H9 (cell line): ENCODE results near the gene GXYLT1. TPM values are rescaled to one million over a fixed set of nuclear protein-coding genes. Genes with fewer than 3 reads are reported as not detected.

Experiments
- DNase-seq: peaks from one replicate; pipeline ENCODE4 v3.0.0-alpha.2; 2017
- H2AFZ ChIP-seq: one replicate; pipeline ENCODE4 v1.6.1; 2013; ENCODE audit warnings: mild to moderate bottlenecking, low read length, control low read depth, moderate library complexity
- H2AK5ac ChIP-seq: 2 replicates; pipeline ENCODE4 v1.6.1; 2013; ENCODE audit warnings: low read length, control low read depth, mixed read lengths; ENCODE audit not compliant: insufficient read length
- H2BK120ac ChIP-seq: one replicate; pipeline ENCODE4 v1.6.1; 2013; ENCODE audit warnings: low read depth, mild to moderate bottlenecking, low read length, control low read depth, inconsistent platforms; ENCODE audit not compliant: poor library complexity, severe bottlenecking
- H2BK12ac ChIP-seq: 2 replicates; pipeline ENCODE4 v1.6.1; 2013; ENCODE audit warnings: low read length, control low read depth, mixed read lengths, low read depth; ENCODE audit not compliant: insufficient read length
- H2BK15ac ChIP-seq: 2 replicates; pipeline ENCODE4 v1.6.1; 2013; ENCODE audit warnings: low read depth, low read length, control low read depth
- H2BK20ac ChIP-seq: one replicate; pipeline ENCODE4 v1.6.1; 2013; ENCODE audit warnings: low read depth, mild to moderate bottlenecking, low read length, control low read depth, inconsistent platforms; ENCODE audit not compliant: poor library complexity, severe bottlenecking
- H2BK5ac ChIP-seq: 2 replicates; pipeline ENCODE4 v1.6.1; 2013; ENCODE audit warnings: low read length, control low read depth, mixed read lengths; ENCODE audit not compliant: insufficient read length
- H3K14ac ChIP-seq: 2 replicates; pipeline ENCODE4 v1.6.1; 2013; ENCODE audit warnings: low read length, control low read depth; ENCODE audit not compliant: insufficient read depth
- H3K18ac ChIP-seq: 2 replicates; pipeline ENCODE4 v1.6.1; 2013; ENCODE audit warnings: low read depth, mild to moderate bottlenecking, mixed read lengths, low read length, control low read depth; ENCODE audit not compliant: insufficient read length
- H3K23ac ChIP-seq: 2 replicates; pipeline ENCODE4 v1.6.1; 2013; ENCODE audit warnings: low read length, control low read depth, mixed read lengths, low read depth; ENCODE audit not compliant: insufficient read length
- H3K23me2 ChIP-seq: 2 replicates; pipeline ENCODE4 v1.6.1; 2013; ENCODE audit warnings: low read depth, mild to moderate bottlenecking, mixed read lengths, low read length, control low read depth; ENCODE audit not compliant: insufficient read length, poor library complexity, severe bottlenecking
- H3K27ac ChIP-seq: 2 replicates; pipeline ENCODE4 v1.5.1; 2013; ENCODE audit warnings: low read length, control low read depth, mixed read lengths, low read depth; ENCODE audit not compliant: insufficient read length
- H3K27me3 ChIP-seq: 2 replicates; pipeline ENCODE4 v1.6.1; 2013; ENCODE audit warnings: low read length, control low read depth, inconsistent platforms; ENCODE audit not compliant: insufficient read depth
- H3K4ac ChIP-seq: 2 replicates; pipeline ENCODE4 v1.6.1; 2013; ENCODE audit warnings: low read depth, mild to moderate bottlenecking, control low read depth, inconsistent platforms, low read length, moderate library complexity
- H3K4me1 ChIP-seq: 2 replicates; pipeline ENCODE4 v1.6.1; 2013; ENCODE audit warnings: low read length, control low read depth, inconsistent platforms; ENCODE audit not compliant: insufficient read depth
- H3K4me2 ChIP-seq: 2 replicates; pipeline ENCODE4 v1.6.1; 2013; ENCODE audit warnings: low read length, control low read depth, mixed read lengths; ENCODE audit not compliant: insufficient read length, insufficient read depth
- H3K56ac ChIP-seq: 2 replicates; pipeline ENCODE4 v1.6.1; 2013; ENCODE audit warnings: low read depth, mild to moderate bottlenecking, mixed read lengths, low read length, control low read depth; ENCODE audit not compliant: insufficient read length
- H3K79me1 ChIP-seq: 2 replicates; pipeline ENCODE4 v1.6.1; 2013; ENCODE audit warnings: low read depth, mild to moderate bottlenecking, moderate library complexity, low read length, control low read depth, inconsistent platforms; ENCODE audit not compliant: insufficient read depth, poor library complexity, severe bottlenecking
- H3K79me2 ChIP-seq: 2 replicates; pipeline ENCODE4 v1.6.1; 2013; ENCODE audit warnings: low read length, control low read depth, inconsistent platforms; ENCODE audit not compliant: insufficient read depth
- H3K9ac ChIP-seq: 2 replicates; pipeline ENCODE4 v1.6.1; 2013; ENCODE audit warnings: low read length, control low read depth, mixed read lengths; ENCODE audit not compliant: insufficient read length; ENCODE audit errors: extremely low read depth
- H3K9me3 ChIP-seq: one replicate; pipeline ENCODE4 v1.6.1; 2013; ENCODE audit warnings: low read depth, low read length, inconsistent platforms; ENCODE audit not compliant: control insufficient read depth
- H3T11ph ChIP-seq: one replicate; pipeline ENCODE4 v1.6.1; 2013; ENCODE audit warnings: mild to moderate bottlenecking, low read length, control low read depth, inconsistent platforms
- H4K20me1 ChIP-seq: one replicate; pipeline ENCODE4 v1.6.1; 2013; ENCODE audit not compliant: control insufficient read depth, insufficient read length, insufficient read depth
- H4K5ac ChIP-seq: 2 replicates; pipeline ENCODE4 v1.6.1; 2013; ENCODE audit warnings: low read depth, mild to moderate bottlenecking, mixed read lengths, low read length, control low read depth; ENCODE audit not compliant: insufficient read length
- H4K8ac ChIP-seq: replicated peaks from 2 replicates; pipeline ENCODE4 v1.6.1; 2013; ENCODE audit warnings: low read length, control low read depth, mixed read lengths, low read depth; ENCODE audit not compliant: insufficient read length
- H4K91ac ChIP-seq: 2 replicates; pipeline ENCODE4 v1.6.1; 2013; ENCODE audit warnings: low read depth, mild to moderate bottlenecking, moderate library complexity, mixed read lengths, low read length, control low read depth; ENCODE audit not compliant: insufficient read length
- H3K27ac Mint-ChIP-seq, 3 experiments: 2 replicates in 2 of 3; 3 replicates in 1 of 3; pipeline ENCODE4 v1.8.0; 2020 to 2021; ENCODE audit warnings: mixed read lengths in 3 of 3, mild to moderate bottlenecking in 1 of 3, moderate library complexity in 1 of 3
- H3K27me3 Mint-ChIP-seq: 2 replicates; pipeline ENCODE4 v1.8.0; 2021; ENCODE audit warnings: low read depth, mild to moderate bottlenecking, moderate library complexity, mixed read lengths
- H3K36me3 Mint-ChIP-seq, 3 experiments: 2 replicates in 2 of 3; 3 replicates in 1 of 3; pipeline ENCODE4 v1.8.0; 2020 to 2021; ENCODE audit warnings: low read depth in 3 of 3, mixed read lengths in 3 of 3; ENCODE audit not compliant: insufficient read depth in 1 of 3
- H3K4me1 Mint-ChIP-seq, 2 experiments: 2 replicates each; pipeline ENCODE4 v1.8.0; 2020; ENCODE audit warnings: mixed read lengths in 2 of 2
- H3K4me3 Mint-ChIP-seq, 2 experiments: 2 replicates in 1 of 2; 3 replicates in 1 of 2; pipeline ENCODE4 v1.8.0; 2020 to 2021; ENCODE audit warnings: mild to moderate bottlenecking in 2 of 2, mixed read lengths in 2 of 2, moderate library complexity in 1 of 2
- H3K9me3 Mint-ChIP-seq, 2 experiments: 2 replicates in 1 of 2; 3 replicates in 1 of 2; pipeline ENCODE4 v1.8.0; 2020; ENCODE audit warnings: mild to moderate bottlenecking in 2 of 2, mixed read lengths in 2 of 2, moderate library complexity in 1 of 2
- CTCF ChIP-seq: fragments of 200-600 bp; sonication (generic); conservative IDR thresholded peaks from 3 replicates; pipeline ENCODE4 v1.8.0; 2021; ENCODE audit warnings: antibody characterized with exemption, mild to moderate bottlenecking
- total RNA-seq: library from RNA; stranded (reverse); gene quantifications from 2 replicates; pipeline ENCODE4 v1.2.1, GENCODE V29; 2021

Gene GXYLT1
- total RNA-seq, 1 experiment from 2014 or later: 14.5 TPM

DNA sequence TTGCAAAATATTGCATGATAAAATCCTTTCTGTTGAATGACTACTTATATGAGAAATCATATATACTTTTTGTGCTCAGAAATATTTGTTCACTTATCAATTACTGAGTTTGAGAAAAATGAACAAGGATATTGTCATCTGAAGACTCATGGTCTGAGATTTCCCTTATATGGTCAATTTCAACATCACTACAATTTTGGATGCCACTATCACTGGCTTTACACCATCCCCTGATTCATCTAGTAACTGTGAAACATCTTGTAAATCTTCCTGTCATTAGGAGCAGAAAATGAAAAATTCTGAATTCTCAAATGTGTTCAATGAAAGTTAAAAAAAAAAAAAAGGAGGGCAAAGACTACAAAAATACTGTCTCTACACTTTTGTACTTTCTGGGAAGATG is 21.8 kb upstream of the GXYLT1 start:
- H2BK5ac ChIP-seq: no peak overlapping the region
- no peak overlapping the region for H2BK20ac ChIP-seq
- Mint-ChIP-seq H3K4me1 (peaks cover 0 to 4% of the 10 kb centered on the region in 2 experiments; a peak in 2 of 4 replicates), H3K36me3 (no peaks in the 10 kb centered on the region), H3K9me3 (no peaks in the 10 kb centered on the region), H3K27ac (no peak overlapping the region), H3K4me3 (no peak overlapping the region), H3K27me3 (no peaks in the 10 kb centered on the region; the same call in 1 of the 2 replicates)
- H3T11ph ChIP-seq: no peak overlapping the region
- no peaks in the 10 kb centered on the region for H3K23me2 ChIP-seq
- DNase-seq: no peak
- H4K8ac ChIP-seq: no peak overlapping the region
- no peaks in the 10 kb centered on the region for H3K79me1 ChIP-seq
- H4K91ac ChIP-seq: no peak overlapping the region
- H2BK120ac ChIP-seq: no peak overlapping the region
- H3K9me3 ChIP-seq: no peaks in the 10 kb centered on the region
- no peak overlapping the region for H3K4ac ChIP-seq
- no peak overlapping the region for H3K4me2 ChIP-seq
- no peaks in the 10 kb centered on the region for H3K27me3 ChIP-seq
- H3K18ac ChIP-seq: no peak overlapping the region
- no peak overlapping the region for H3K56ac ChIP-seq
- H3K4me1 ChIP-seq: no peaks in the 10 kb centered on the region
- H2AK5ac ChIP-seq: no peak overlapping the region
- H4K5ac ChIP-seq: no peak overlapping the region
- no peak overlapping the region for H2BK15ac ChIP-seq
- H3K23ac ChIP-seq: no peak overlapping the region
- H4K20me1 ChIP-seq: no peaks in the 10 kb centered on the region
- no peak overlapping the region for H2AFZ ChIP-seq
- TF ChIP-seq CTCF: no peak
- H3K9ac ChIP-seq: no peak overlapping the region
- no peak overlapping the region for H3K27ac ChIP-seq
- H3K14ac ChIP-seq: no peak overlapping the region
- H3K79me2 ChIP-seq: no peaks in the 10 kb centered on the region
- no peak overlapping the region for H2BK12ac ChIP-seq
